Esophagus muscularis mucosa (tissue), 3 donors: Measurements from ENCODE around the gene CEP350.

Experiments used
- POLR2AphosphoS5 ChIP-seq, 2 donors: sonication (generic); formaldehyde crosslinking; IDR thresholded peaks; one replicate each; pipeline ENCODE4 v1.6.1; 2017; ENCODE audit warnings: antibody characterized with exemption in 2 of 2
- TF ChIP-seq, protein P1 (sequence below), 3 experiments: fragments of 200-600 bp in 2 of 3; fragments of 450-650 bp in 1 of 3; sonication (generic) in 2 of 3; IDR thresholded peaks; one replicate each; pipeline ENCODE4 v1.5.1; 2017 to 2019; ENCODE audit warnings: antibody characterized with exemption in 3 of 3, mild to moderate bottlenecking in 2 of 3, moderate library complexity in 1 of 3

DNA sequence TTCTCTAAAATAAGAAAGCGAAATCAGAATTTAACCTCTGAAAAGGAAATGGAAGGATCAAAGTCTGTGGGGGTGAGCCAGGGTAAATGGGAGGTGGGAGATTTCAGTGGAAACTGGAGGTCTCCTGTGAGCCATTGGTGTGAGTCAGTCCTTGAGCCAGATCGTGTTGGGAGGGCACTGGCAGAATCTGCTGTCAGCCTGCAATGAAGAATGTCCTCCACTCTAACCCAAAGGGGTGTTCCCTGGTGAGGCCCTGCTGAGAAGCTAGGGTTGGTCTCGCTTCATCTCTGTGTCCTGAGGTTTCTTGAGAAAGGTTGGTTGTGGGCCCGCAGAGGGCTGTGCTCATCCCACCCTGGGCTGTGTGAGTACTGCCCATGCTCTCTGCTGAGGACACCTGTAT, 202.5 kb downstream of the CEP350 start:
- TF ChIP-seq, protein P1, sequence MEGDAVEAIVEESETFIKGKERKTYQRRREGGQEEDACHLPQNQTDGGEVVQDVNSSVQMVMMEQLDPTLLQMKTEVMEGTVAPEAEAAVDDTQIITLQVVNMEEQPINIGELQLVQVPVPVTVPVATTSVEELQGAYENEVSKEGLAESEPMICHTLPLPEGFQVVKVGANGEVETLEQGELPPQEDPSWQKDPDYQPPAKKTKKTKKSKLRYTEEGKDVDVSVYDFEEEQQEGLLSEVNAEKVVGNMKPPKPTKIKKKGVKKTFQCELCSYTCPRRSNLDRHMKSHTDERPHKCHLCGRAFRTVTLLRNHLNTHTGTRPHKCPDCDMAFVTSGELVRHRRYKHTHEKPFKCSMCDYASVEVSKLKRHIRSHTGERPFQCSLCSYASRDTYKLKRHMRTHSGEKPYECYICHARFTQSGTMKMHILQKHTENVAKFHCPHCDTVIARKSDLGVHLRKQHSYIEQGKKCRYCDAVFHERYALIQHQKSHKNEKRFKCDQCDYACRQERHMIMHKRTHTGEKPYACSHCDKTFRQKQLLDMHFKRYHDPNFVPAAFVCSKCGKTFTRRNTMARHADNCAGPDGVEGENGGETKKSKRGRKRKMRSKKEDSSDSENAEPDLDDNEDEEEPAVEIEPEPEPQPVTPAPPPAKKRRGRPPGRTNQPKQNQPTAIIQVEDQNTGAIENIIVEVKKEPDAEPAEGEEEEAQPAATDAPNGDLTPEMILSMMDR (IDR thresholded peaks at IDR 0.05) = no peak
- TF ChIP-seq POLR2AphosphoS5 (IDR thresholded peaks at IDR 0.05) = no peak
